Ovary (tissue), 3 donors: ENCODE measurements around the gene GREB1L.

ENCODE experiments used
- CTCF ChIP-seq, 3 donors: fragments of 450-650 bp in 2 of 3; fragments of 200-600 bp in 1 of 3; IDR thresholded peaks; one replicate each; pipeline versions ENCODE4 v1.5.1 to v1.8.0; 2016 to 2022; ENCODE audit warnings: antibody characterized with exemption in 3 of 3, mild to moderate bottlenecking in 1 of 3
- EP300 ChIP-seq: sonication (generic); formaldehyde crosslinking; IDR thresholded peaks from one replicate; pipeline ENCODE4 v1.6.1; 2017; ENCODE audit warnings: antibody characterized with exemption
- donor health status: DM: no; HTN: no; CAD: no.

GRCh38 chr18:21408681-21409080 is 166.6 kb downstream of the GREB1L start:
- no peak for TF ChIP-seq CTCF (IDR thresholded peaks at IDR 0.05)
- TF ChIP-seq EP300 = no peak
